DOHH2 (cell line): ENCODE data around the gene ASTN1.

Experiments
- CTCF ChIP-seq: fragments of 200-600 bp; sonication (generic); IDR thresholded peaks from one replicate; pipeline ENCODE4 v1.5.1; 2014; ENCODE audit warnings: antibody characterized with exemption, mild to moderate bottlenecking, low read depth, low read length; ENCODE audit not compliant: poor library complexity, severe bottlenecking
- EZH2phosphoT487 ChIP-seq: fragments of 200-600 bp; sonication (generic); IDR thresholded peaks from 2 replicates; pipeline ENCODE4 v1.6.1; 2017; ENCODE audit warnings: borderline replicate concordance, mild to moderate bottlenecking, antibody characterized with exemption, low read length, moderate library complexity, mixed read lengths

DNA sequence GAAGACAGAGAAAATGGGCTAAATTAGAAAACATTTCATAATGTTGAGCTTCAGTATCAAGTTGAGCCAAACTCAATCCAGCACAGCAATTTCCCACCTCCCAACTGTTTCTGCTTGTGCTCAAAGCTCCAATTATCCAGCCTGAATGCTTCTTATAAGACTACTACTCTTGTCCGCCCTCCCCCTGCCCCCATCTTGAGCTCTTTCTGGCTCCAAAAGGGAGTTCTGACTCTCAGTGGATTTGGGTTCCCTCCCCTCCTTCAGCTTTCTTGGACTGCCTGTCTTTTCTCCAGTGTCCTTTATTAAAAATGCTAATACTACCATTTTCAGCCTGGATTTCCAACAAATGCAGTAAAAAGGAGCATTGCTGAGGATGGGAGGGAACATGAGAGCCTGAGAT, 174.8 kb downstream of the ASTN1 start:
- TF ChIP-seq CTCF (no peak), EZH2phosphoT487 (no peak)
